Stimulated activated CD8-positive, alpha-beta memory T cell treated with anti-CD3 and anti-CD28 coated beads, Interleukin-4, amount 100 ng/mL, for 4 hours (primary cell): ENCODE data around the gene HCFC1.

Experiments used
- DNase-seq, 2 donors: peaks; one replicate each; pipeline ENCODE4 v3.0.0-alpha.2; 2020; ENCODE audit warnings: low read depth in 2 of 2, low spot score in 1 of 2

Gene HCFC1

DNA sequence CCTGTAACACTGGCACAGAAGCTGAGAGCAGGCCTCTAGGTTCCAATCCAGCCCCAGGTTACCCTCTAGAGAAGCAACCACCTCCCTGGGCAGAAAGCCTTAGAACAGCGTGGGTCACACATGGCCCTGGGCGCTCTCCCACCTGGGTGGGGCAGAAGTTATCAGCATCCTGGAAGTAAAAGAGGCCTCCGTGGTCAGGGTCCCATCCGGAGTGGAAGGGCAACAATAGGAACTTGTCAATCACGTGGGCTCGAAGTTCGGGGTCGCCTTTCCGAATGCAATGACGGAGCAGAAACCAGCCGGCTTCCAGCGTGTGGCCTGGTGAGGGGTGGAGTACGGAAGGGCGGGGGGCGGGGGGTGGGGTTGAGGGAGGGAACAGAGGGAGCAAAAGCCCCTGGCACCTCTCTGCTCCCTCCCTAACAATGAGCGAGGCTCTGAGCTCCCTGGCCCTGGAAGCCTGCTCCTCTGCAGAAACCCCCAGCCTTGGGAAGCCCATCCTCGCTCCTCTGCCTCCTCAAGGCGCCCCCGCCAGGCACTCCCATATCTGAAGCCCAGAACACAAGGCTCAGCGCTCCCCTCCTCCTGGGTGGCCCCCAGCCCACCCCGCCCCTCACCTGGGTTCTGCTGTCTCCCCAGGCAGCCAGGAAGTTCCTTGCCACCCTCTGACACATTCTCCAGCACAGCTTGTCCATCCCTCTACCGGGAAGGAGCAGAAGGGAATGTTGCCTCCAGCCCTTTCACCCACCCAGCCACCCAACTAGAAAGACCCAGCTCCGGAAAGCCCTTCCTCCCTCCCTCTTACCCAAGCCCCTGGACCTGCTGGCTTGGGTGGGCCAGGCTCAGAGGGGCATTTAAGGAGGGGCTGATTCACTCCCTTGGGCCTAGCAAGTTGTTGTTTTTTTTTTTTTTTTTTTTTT lies 30.0 kb downstream of the HCFC1 start:
- DNase-seq, result no peak

DNA sequence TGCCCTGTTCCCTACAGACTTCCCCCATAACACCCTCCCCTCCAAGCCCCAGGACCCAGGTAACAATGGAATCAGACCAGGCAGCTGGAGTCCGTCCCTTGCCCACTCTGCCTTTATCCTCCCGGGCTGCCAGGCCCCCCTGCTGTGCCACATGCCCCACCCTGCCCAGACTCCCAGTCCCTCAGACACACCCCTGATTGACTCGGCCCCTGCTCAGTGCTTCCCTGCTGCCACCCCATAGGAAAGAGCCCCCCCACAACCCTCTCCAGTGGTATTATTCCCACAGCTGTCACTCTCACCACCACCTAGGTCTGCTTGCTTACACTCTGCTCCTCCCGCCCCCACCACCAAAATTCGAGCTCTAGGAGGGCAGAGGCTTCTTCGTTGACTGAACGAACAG lies 32.0 kb downstream of the HCFC1 start:
- no peak for DNase-seq

DNA sequence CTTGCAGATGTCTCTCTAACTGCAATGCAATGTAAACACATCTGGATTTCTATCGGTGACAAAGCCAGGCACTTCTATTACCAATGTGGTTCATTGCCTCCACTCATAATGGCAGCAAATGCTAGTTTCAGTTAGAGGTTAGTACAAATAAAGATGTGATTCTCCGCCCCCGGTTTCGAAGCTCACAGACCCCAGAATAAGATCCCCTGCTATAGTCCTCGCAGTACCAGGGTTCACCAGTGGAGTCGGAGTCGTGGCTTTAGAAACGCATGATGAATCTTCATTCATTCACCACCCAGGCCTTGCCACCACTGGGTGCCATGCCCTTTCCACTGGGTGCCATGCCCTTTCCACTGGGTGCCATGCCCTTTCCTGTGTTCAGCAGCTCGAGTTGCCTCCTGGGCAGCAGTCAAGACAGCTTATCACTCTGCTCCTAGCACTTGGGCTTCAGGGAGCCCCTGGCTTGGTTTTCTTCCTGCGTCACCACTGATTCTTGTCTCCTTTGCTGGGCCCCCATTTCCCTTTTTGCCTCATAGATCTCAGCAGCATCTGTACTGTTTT lies 33.3 kb downstream of the HCFC1 start:
- no peak for DNase-seq

DNA sequence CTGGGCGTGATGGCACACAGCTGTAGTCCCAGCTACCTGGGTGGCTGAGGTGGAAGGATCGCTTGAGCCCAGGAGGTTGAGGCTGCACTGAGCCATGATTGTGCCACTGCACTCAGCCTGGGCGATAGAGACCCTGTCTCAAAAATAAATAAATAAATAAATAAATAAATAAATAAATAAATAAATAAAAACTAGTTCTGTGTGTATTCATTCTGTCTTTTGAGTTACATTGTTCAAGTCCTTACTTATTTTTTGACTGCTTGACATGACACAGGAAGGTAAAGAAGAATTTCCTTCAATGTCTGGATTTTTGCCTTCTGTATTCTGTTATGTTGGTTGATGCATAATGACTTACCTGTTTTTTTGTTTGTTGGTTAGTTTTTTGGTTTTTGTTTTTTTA lies 34.6 kb downstream of the HCFC1 start:
- no peak for DNase-seq

DNA sequence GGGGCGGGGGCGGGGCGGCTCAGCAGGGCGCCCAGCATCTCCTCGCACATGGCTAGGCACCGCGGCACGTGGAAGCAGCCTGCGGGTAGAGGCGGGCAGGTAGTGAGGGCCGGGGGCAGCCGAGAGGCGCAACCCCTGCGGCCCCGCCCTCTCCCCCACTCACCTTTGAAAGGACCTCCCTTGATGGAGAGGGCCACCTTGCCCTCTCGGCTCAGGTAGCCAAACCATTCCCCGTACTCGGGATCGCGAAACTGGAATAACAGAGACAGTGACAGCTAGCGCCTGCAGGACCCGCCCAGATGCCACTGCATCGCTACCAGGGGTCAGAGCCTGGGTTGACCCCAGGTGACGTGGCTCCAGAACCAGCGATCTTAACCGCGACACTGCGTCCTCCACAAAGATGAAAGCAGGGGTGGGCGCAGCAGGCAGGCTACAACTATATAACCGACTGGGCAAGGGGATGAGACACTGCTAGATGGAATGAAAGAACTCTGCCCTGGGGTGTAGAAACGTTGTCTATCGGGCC lies 36.2 kb downstream of the HCFC1 start:
- DNase-seq, result no peak

DNA sequence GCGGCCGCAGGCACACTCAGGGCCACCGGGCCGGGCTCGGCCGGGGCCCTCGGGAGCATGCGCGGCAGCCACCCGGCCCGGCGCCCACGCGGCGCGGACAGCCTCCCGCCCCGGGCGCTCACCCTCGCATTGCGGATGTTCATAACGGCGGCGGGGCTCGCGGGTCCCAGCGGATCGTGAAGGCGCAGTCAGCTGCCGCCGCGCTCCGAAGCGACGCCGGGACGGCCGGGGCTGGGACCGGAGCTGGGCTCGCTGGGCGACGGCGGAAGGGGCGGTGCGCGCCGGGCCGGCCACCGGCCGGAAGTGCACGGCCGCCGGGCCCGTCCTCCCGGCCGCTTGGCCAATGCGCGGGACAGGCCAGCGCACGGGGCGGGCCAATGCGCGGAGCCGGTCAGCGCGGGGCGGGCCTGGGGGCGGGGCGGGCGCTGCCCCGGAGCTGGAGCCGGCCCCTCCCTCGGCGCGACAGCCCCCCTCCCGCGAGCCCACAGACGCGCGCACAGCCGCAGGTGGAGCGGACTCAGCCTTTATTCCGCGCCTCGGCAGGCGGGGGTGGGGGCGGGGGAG lies 36.8 kb downstream of the HCFC1 start, which contains the start of gene NAA10:
TSS of gene NAA10 (minus strand) at position 276 of the 564 bp plus-strand sequence. CDS start at position 143, 133 bp downstream.
- DNase-seq, result peak in 1 of 2 donors; percentile 55

GRCh38 chrX:153934148-153934761 lies 37.4 kb downstream of the HCFC1 start:
- no peak for DNase-seq

GRCh38 chrX:153933748-153934147 lies 37.9 kb downstream of the HCFC1 start:
- no peak for DNase-seq

- DNase-seq, result no peak
Measured at GRCh38 chrX:153932220-153932915, 39.2 kb downstream of the HCFC1 start.

DNA sequence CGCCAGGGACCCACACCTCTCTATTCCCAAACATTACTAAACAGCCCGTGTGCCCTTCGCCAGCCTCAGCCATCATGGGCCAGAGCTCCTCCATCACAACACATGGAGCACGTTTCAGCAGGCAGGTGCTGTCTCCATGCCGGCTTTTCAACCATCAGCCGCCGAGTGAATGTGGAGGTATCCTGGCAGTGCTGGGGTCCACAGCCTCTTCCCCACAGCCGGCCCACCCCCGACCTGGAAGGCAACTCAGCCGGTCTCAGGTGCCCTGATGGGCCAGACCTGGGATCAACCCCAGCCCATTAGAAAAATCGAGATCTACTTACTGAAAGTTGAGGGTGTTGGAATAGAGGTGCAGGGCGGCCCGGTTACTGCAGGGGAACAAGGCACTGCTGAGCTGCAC lies 39.9 kb downstream of the HCFC1 start:
- no peak for DNase-seq

- DNase-seq, result no peak
Measured at GRCh38 chrX:153931151-153931550, 40.5 kb downstream of the HCFC1 start.

GRCh38 chrX:153930011-153930910 lies 41.4 kb downstream of the HCFC1 start:
- no peak for DNase-seq

DNA sequence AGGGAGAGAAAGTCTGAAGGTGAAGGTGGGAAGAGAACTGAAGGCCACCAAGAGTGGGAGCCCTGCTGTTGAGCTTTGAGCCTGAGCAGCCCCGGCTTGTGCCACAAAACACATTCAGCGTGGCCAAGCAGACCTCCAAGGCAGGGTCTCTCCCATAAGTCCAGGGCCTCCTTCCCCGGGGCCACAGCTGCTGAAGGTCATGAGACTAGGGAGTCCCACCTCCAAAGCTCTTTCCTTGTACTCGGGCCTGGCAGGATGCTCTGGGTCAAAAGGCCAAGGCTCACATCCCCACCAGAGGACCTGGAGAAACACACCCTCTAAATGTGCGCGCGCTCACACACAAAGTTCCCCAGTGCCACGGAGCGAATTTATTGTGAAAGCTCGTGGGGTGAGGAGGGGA lies 42.0 kb downstream of the HCFC1 start:
- no peak for DNase-seq

DNA sequence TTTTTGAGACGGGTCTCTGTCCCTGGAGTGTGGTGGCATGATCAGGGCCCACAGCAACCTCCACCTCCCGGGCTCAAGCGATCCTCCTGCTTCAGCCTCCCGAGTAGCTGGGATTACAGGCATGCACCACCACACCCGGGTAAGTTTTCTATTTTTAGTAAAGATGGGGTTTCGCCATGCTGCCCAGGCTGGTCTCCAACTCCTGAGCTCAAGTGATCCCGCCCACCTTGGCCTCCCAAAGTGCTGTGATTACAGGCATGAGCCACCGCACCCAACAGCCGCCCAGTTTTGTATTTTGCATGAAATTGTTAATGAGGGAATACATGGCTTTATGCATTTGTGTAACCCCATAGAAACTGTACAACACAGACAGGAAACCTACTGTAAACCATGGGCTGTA lies 42.8 kb downstream of the HCFC1 start:
- no peak for DNase-seq

DNA sequence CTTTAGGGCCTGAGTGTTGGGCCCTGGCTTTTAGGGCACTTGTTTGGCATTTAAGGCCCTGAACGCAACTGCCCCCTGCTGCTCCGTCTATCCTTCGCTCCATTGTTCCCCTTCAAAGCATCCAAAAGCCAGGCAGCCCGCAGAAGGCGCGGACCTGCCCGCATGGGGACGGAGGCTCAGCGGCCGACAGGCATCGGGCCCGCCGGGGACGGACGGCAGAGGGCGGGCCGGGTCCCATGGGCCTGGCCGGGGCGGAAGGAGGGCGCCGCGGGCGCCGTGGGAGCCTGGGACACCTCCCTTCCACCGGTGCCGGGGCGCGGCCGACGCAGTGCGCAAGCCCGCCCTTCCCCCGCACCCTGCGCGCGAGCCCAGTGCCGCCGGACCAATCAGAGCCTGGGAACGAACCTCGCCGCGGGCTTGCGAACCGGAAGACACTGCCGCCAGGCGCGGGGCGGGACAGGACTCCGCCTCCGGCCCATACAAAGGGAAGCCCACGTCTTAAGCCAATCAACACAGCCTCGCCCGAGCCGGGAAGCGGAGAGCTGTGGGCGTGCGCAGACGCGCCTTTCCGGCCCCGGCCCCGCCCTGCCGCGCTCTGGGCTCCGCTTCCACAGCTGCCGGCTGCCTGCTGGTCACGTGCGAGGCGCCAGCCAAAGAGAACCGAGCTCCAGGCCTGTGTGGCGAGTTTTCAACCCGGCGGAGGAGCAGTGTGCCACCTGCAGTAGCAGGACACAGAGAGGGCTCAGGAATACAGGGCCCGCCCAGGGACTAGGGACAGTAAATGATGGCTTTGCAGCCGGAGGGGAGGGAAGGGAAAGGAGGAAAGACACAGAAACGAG lies 43.5 kb downstream of the HCFC1 start:
- peak; percentile 71 to 92 for DNase-seq

GRCh38 chrX:153927672-153927921 lies 44.0 kb downstream of the HCFC1 start:
- no peak for DNase-seq

DNA sequence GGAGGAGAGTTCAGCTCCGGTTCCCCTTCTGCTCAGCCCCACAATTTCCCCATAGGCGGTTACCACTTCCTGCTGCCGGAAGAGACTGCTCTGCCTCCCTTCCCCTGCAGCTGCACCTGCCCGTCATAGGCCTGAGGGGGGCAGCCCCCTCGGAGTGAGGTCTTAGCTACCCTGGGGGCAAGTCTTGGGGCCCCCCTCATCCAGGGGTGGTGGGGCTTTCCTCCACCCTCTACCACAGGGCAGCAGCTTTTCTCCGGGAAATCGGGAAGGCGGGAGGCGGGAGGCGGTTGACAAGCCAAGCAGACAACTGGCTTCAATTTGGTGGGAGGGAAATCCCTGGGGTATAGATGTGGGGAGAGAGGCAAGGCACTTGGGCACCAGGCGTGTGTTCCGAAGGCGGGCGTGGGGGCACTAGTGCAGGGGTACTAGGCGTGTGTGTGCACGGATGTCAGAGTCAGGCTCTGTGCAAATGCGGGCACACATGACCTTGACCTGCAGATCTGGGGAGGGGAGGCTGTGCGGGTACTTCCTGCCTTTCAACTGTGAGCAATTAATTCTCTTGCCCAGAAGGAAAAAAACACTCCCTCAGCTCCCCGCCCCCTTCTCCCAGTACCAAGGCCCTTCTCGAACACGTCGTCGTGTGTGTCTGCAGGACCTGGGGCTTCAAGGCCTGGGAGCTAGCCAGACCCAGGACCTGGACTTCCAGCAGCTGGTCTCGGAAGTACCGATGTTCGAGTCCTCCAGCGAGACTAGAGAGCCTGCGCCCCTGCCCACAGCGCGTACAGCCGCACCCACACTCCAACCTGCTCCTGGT lies 44.6 kb downstream of the HCFC1 start:
- peak; percentile 34 to 65 for DNase-seq

DNA sequence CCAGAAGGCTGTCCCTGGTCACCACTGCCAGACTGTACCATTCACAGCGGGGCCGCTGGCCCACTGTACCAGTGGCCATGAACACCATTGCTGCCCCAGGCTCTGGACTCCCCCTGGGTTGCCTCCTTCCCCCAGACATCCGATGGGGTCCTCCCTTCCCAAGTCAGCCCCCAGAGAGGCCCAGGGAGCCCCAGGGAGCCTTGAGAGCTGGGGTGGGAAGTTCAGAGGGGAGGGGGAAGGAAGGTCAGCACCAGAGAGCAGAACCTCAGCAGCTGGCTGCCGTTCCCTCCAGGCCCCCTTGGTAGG lies 45.1 kb downstream of the HCFC1 start:
- no peak for DNase-seq
